Panc1 (cell line): ENCODE data around the gene FBXW11. TPM values are rescaled to one million over a fixed set of nuclear protein-coding genes. Genes with fewer than 3 reads are reported as not detected.

Experiments
- ATAC-seq: fragments of 200-7000 bp; cut with Tn5 transposase; 2 replicates; pipeline ENCODE4 v1.9.1; 2020; ENCODE audit warnings: mild to moderate bottlenecking, moderate library complexity
- BruUV-seq: library from RNA; stranded (reverse); fragments of 400-500 nt; replicated peaks from 2 replicates; lab custom pipeline; 2021; lab: Mats Ljungman, UMichigan
- CTCF ChIA-PET: fragments of 300-600 bp; sonication (Branson Sonifier 250); formaldehyde crosslinking; loops from one replicate; lab custom pipeline; 2022; ENCODE audit warnings: antibody characterized with exemption; lab: Charles Lee
- POLR2A ChIA-PET: fragments of 300-600 bp; sonication (Branson Sonifier 250); formaldehyde crosslinking; loops from one replicate; lab custom pipeline; 2022; ENCODE audit warnings: antibody characterized with exemption; lab: Charles Lee
- DNase-seq: peaks from one replicate; pipeline ENCODE4 v3.0.0-alpha.2; 2010; ENCODE audit warnings: low read depth, low spot score
- H3K27ac ChIP-seq: 2 replicates; pipeline ENCODE4 v1.5.1; 2011; ENCODE audit warnings: mild to moderate bottlenecking, low read length, inconsistent platforms
- H3K27me3 ChIP-seq: fragments of 200-500 bp; sonication (Bioruptor generic); 2 replicates; pipeline ENCODE4 v1.6.0; 2014; ENCODE audit warnings: low read length, inconsistent platforms; ENCODE audit not compliant: control insufficient read depth, insufficient read depth
- H3K36me3 ChIP-seq: fragments of 200-500 bp; sonication (Bioruptor generic); 2 replicates; pipeline ENCODE4 v1.5.1; 2014; ENCODE audit warnings: inconsistent platforms, mild to moderate bottlenecking, low read length, moderate library complexity; ENCODE audit not compliant: control insufficient read depth, insufficient read depth
- H3K4me1 ChIP-seq: 2 replicates; pipeline ENCODE4 v1.5.1; 2011; ENCODE audit warnings: inconsistent platforms, mild to moderate bottlenecking, low read length, moderate library complexity; ENCODE audit not compliant: control insufficient read depth, insufficient read depth
- H3K4me3 ChIP-seq, 2 experiments: 2 replicates each; pipeline ENCODE4 v1.5.1; 2011 to 2012; ENCODE audit warnings: low read depth in 2 of 2, low read length in 2 of 2, mild to moderate bottlenecking in 2 of 2, inconsistent platforms in 1 of 2, moderate library complexity in 1 of 2
- H3K9me3 ChIP-seq: fragments of 200-500 bp; sonication (Bioruptor generic); 2 replicates; pipeline ENCODE4 v1.5.1; 2014; ENCODE audit warnings: low read depth, mild to moderate bottlenecking, inconsistent platforms, low read length, moderate library complexity; ENCODE audit not compliant: control insufficient read depth, insufficient read depth
- POLR2AphosphoS5 ChIP-seq: IDR thresholded peaks from 2 replicates; pipeline ENCODE4 v1.6.1; 2012; ENCODE audit warnings: mild to moderate bottlenecking, low read depth, low read length, moderate library complexity
- SIN3A ChIP-seq: IDR thresholded peaks from 2 replicates; pipeline ENCODE4 v1.6.1; 2012; ENCODE audit warnings: low read depth, mild to moderate bottlenecking, low read length, moderate library complexity, borderline replicate concordance; ENCODE audit not compliant: insufficient read depth
- TCF7L2 ChIP-seq: IDR thresholded peaks from 2 replicates; pipeline ENCODE4 v1.6.1; 2011; ENCODE audit warnings: mild to moderate bottlenecking, low read depth, low read length, inconsistent platforms
- in situ Hi-C: cut with HindIII; loops from 2 replicates; pipeline ENCODE4 v1.10.0; 2016; ENCODE audit warnings: low sequenced_read_pairs, low pct_unique_long_range_greater_than_20kb
- intact Hi-C: fragments of 100-400 bp; cut with micrococcal nuclease; formaldehyde crosslinking; loops from one replicate; pipeline ENCODE4 v1.10.0; 2022; ENCODE audit not compliant: unreplicated experiment
- total RNA-seq: library from RNA; stranded (reverse); gene quantifications from one replicate; pipeline ENCODE4 v1.2.1, GENCODE V29; 2021; ENCODE audit not compliant: unreplicated experiment
- TF ChIP-seq, protein P1 (sequence below), 2 experiments: IDR thresholded peaks; 2 replicates each; pipeline ENCODE4 v1.6.1; 2011 to 2012; ENCODE audit warnings: low read depth in 2 of 2, control low read depth in 1 of 2, low read length in 1 of 2, mild to moderate bottlenecking in 1 of 2, moderate library complexity in 1 of 2; ENCODE audit not compliant: insufficient read depth in 1 of 2
- TF ChIP-seq, protein P2 (sequence below): fragments of 450-650 bp; IDR thresholded peaks from 2 replicates; pipeline ENCODE4 v1.5.1; 2017; ENCODE audit warnings: mild to moderate bottlenecking

Gene FBXW11
- total RNA-seq, 1 experiment from 2014 or later, result 111 TPM

DNA sequence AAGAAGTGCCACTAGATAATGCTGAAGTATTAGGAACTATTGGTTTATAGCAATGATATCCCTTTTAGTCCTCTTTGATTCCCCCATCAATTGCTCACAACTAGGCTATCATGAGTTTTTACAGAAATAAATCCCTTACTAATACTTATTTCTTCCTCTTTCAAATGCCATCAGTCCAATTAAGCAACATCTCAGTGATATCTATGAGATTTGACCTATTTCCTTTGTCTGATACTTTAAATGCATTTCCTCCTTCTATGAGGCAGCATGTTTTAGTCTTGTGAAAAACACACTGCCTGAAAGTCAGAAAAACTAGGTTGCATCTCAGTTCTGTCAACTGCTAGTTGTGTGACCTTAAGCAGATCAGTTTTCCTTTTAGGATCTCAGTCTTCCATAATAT lies 101.6 kb downstream of the FBXW11 start:
- TF ChIP-seq, protein P1, sequence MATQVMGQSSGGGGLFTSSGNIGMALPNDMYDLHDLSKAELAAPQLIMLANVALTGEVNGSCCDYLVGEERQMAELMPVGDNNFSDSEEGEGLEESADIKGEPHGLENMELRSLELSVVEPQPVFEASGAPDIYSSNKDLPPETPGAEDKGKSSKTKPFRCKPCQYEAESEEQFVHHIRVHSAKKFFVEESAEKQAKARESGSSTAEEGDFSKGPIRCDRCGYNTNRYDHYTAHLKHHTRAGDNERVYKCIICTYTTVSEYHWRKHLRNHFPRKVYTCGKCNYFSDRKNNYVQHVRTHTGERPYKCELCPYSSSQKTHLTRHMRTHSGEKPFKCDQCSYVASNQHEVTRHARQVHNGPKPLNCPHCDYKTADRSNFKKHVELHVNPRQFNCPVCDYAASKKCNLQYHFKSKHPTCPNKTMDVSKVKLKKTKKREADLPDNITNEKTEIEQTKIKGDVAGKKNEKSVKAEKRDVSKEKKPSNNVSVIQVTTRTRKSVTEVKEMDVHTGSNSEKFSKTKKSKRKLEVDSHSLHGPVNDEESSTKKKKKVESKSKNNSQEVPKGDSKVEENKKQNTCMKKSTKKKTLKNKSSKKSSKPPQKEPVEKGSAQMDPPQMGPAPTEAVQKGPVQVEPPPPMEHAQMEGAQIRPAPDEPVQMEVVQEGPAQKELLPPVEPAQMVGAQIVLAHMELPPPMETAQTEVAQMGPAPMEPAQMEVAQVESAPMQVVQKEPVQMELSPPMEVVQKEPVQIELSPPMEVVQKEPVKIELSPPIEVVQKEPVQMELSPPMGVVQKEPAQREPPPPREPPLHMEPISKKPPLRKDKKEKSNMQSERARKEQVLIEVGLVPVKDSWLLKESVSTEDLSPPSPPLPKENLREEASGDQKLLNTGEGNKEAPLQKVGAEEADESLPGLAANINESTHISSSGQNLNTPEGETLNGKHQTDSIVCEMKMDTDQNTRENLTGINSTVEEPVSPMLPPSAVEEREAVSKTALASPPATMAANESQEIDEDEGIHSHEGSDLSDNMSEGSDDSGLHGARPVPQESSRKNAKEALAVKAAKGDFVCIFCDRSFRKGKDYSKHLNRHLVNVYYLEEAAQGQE (IDR thresholded peaks at IDR 0.05; ENCODE audit: insufficient read depth in 1 of 2, low read depth in 2 of 2, low read length in 1 of 2), result no peak
- TF ChIP-seq TCF7L2 (no peak), SIN3A (no peak), POLR2AphosphoS5 (no peak)
- TF ChIP-seq, protein P2, sequence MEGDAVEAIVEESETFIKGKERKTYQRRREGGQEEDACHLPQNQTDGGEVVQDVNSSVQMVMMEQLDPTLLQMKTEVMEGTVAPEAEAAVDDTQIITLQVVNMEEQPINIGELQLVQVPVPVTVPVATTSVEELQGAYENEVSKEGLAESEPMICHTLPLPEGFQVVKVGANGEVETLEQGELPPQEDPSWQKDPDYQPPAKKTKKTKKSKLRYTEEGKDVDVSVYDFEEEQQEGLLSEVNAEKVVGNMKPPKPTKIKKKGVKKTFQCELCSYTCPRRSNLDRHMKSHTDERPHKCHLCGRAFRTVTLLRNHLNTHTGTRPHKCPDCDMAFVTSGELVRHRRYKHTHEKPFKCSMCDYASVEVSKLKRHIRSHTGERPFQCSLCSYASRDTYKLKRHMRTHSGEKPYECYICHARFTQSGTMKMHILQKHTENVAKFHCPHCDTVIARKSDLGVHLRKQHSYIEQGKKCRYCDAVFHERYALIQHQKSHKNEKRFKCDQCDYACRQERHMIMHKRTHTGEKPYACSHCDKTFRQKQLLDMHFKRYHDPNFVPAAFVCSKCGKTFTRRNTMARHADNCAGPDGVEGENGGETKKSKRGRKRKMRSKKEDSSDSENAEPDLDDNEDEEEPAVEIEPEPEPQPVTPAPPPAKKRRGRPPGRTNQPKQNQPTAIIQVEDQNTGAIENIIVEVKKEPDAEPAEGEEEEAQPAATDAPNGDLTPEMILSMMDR, result no peak
- in situ Hi-C loops (no loop called here), intact Hi-C loops (loop anchor here (5.0 kb wide), 2 partner anchors 273 to 488 kb away; partner anchors contain the start of gene FGF18)
- no TSS peak for BruUV-seq
- Histone ChIP-seq H3K27me3 (no peaks in the 10 kb centered on the region), H3K27ac (no peak overlapping the region), H3K9me3 (no peaks in the 10 kb centered on the region), H3K36me3 (no peaks in the 10 kb centered on the region; the same call in 1 of the 2 replicates), H3K4me1 (peaks cover 6% of the 10 kb centered on the region; the same call in 1 of the 2 replicates), H3K4me3 (no peak overlapping the region)
- DNase-seq (no peak), ATAC-seq (no peak)
- POLR2A ChIA-PET, result interaction anchor here (0.6 kb wide), 1 partner anchor 79 kb away, joined by 6 read pairs; no protein-coding TSS in a partner anchor
- CTCF ChIA-PET, result no interaction called here

DNA sequence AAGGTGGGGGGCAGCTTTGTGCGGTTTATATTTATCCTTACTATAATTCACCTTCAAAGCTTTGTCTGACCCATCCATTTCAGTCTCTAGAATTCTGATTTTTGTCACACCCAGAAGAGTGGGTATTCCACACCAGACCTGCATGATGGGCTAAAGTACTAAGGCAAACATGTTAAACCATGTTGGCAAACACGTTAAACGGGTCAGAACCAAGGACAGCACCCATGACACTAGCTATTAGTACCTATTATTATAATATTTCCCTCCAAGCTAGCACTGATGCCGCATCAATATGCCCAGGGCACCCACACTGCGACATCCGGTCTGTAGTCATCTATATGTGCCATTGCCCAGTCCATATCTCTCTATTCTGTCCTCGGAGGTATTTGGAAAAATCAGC lies 104.7 kb downstream of the FBXW11 start:
- H3K9me3 ChIP-seq, result no peaks in the 10 kb centered on the region
- DNase-seq, result no peak
- no peak overlapping the region for H3K4me3 ChIP-seq
- H3K4me1 ChIP-seq, result no peaks in the 10 kb centered on the region; the same call in 1 of the 2 replicates
- intact Hi-C loops (no loop called here), in situ Hi-C loops (no loop called here)
- CTCF ChIA-PET, result no interaction called here
- BruUV-seq, result TSS peak; percentile 7
- no peak for ATAC-seq
- H3K27ac ChIP-seq, result no peak overlapping the region
- H3K36me3 ChIP-seq, result peaks cover 6% of the 10 kb centered on the region; the same call in 1 of the 2 replicates
- H3K27me3 ChIP-seq, result no peaks in the 10 kb centered on the region
- POLR2A ChIA-PET, result no interaction called here
- TF ChIP-seq, protein P1 (IDR thresholded peaks at IDR 0.05; ENCODE audit: insufficient read depth in 1 of 2, low read depth in 2 of 2, low read length in 1 of 2), result peak; percentile 71 to 77; a peak in 3 of 4 replicates
- TF ChIP-seq TCF7L2 (no peak), SIN3A (no peak), POLR2AphosphoS5 (no peak)
- TF ChIP-seq, protein P2, result no peak
